ENCODE data around the gene DBF4B. TPM values are rescaled to one million over a fixed set of nuclear protein-coding genes. Genes with fewer than 3 reads are reported as not detected.

DBF4B gene
- total RNA-seq, 1 experiment from 2014 or later: 26.1 TPM

GRCh38 chr17:44751331-44751730 lies 42.9 kb downstream of the DBF4B start:
- Histone ChIP-seq H3K27ac (ENCODE audit: low read depth, low read length) (no peak overlapping the region), H3K9me3 (ENCODE audit: control insufficient read depth in 1 of 2, insufficient read depth in 1 of 2, low read depth in 1 of 2, low read length in 2 of 2) (no peaks in the 10 kb centered on the region), H3K4me3 (replicated peaks in 1 of 2; ENCODE audit: low read depth in 1 of 2, low read length in 2 of 2) (no peak overlapping the region), H2AFZ (ENCODE audit: low read depth, low read length, poor library complexity, severe bottlenecking) (no peak overlapping the region), H3K27me3 (ENCODE audit: insufficient read depth, low read length) (no peaks in the 10 kb centered on the region), H3K4me1 (ENCODE audit: control insufficient read depth in 1 of 2, insufficient read depth in 2 of 2, low read length in 2 of 2) (no peaks in the 10 kb centered on the region), H3K9me2 (ENCODE audit: insufficient read depth) (no peaks in the 10 kb centered on the region), H3K4me2 (ENCODE audit: low read length) (no peak overlapping the region), H3K9ac (ENCODE audit: low read length) (no peak overlapping the region), H3K79me2 (ENCODE audit: insufficient read depth, low read length) (no peaks in the 10 kb centered on the region), H3K36me3 (ENCODE audit: control insufficient read depth in 1 of 2, insufficient read depth in 2 of 2, low read length in 2 of 2) (peaks cover 0 to 4% of the 10 kb centered on the region in 2 experiments; a peak in 2 of 4 replicates), H4K20me1 (ENCODE audit: insufficient read depth) (no peaks in the 10 kb centered on the region)
- no TSS peak for BruUV-seq (replicated peaks)
- no peak for TF ChIP-seq CBX3 (IDR thresholded peaks at IDR 0.05; ENCODE audit: low read depth)
- no peak for TF ChIP-seq RAD21 (IDR thresholded peaks at IDR 0.05; ENCODE audit: low read depth)
- TF ChIP-seq, protein P1, sequence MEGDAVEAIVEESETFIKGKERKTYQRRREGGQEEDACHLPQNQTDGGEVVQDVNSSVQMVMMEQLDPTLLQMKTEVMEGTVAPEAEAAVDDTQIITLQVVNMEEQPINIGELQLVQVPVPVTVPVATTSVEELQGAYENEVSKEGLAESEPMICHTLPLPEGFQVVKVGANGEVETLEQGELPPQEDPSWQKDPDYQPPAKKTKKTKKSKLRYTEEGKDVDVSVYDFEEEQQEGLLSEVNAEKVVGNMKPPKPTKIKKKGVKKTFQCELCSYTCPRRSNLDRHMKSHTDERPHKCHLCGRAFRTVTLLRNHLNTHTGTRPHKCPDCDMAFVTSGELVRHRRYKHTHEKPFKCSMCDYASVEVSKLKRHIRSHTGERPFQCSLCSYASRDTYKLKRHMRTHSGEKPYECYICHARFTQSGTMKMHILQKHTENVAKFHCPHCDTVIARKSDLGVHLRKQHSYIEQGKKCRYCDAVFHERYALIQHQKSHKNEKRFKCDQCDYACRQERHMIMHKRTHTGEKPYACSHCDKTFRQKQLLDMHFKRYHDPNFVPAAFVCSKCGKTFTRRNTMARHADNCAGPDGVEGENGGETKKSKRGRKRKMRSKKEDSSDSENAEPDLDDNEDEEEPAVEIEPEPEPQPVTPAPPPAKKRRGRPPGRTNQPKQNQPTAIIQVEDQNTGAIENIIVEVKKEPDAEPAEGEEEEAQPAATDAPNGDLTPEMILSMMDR (IDR thresholded peaks at IDR 0.05 in 2 of 3, conservative IDR thresholded peaks at IDR 0.05 in 1 of 3; ENCODE audit: borderline replicate concordance in 1 of 3, insufficient read depth in 1 of 3, low read depth in 2 of 3, low read length in 2 of 3): no peak
- no peak for TF ChIP-seq EZH2 (IDR thresholded peaks at IDR 0.05)
- intact Hi-C loops (cut with micrococcal nuclease): no loop called here
- no peak for ATAC-seq
- ChIA-PET CTCF (no interaction called here), POLR2A (no interaction called here), RAD21 (ENCODE audit: low non-redundant PET in 1 of 2, low total read pairs in 2 of 2, uncharacterized antibody in 2 of 2, unreplicated experiment in 2 of 2) (no interaction called here)
- no peak for DNase-seq (ENCODE audit: low read depth, low spot score)

- CTCF ChIA-PET: no interaction called here
- RAD21 ChIA-PET (ENCODE audit: low non-redundant PET in 1 of 2, low total read pairs in 2 of 2, uncharacterized antibody in 2 of 2, unreplicated experiment in 2 of 2): no interaction called here
- ATAC-seq (no peak), DNase-seq (ENCODE audit: low read depth, low spot score) (no peak)
- Histone ChIP-seq H3K27ac (ENCODE audit: low read depth, low read length) (no peak overlapping the region), H3K79me2 (ENCODE audit: insufficient read depth, low read length) (no peaks in the 10 kb centered on the region), H3K4me3 (replicated peaks in 1 of 2; ENCODE audit: low read depth in 1 of 2, low read length in 2 of 2) (no peak overlapping the region), H3K9me3 (ENCODE audit: control insufficient read depth in 1 of 2, insufficient read depth in 1 of 2, low read depth in 1 of 2, low read length in 2 of 2) (no peaks in the 10 kb centered on the region), H3K4me2 (ENCODE audit: low read length) (no peak overlapping the region), H4K20me1 (ENCODE audit: insufficient read depth) (no peaks in the 10 kb centered on the region), H2AFZ (ENCODE audit: low read depth, low read length, poor library complexity, severe bottlenecking) (no peak overlapping the region), H3K4me1 (ENCODE audit: control insufficient read depth in 1 of 2, insufficient read depth in 2 of 2, low read length in 2 of 2) (no peaks in the 10 kb centered on the region), H3K9me2 (ENCODE audit: insufficient read depth) (no peaks in the 10 kb centered on the region), H3K36me3 (ENCODE audit: control insufficient read depth in 1 of 2, insufficient read depth in 2 of 2, low read length in 2 of 2) (peaks cover 0 to 4% of the 10 kb centered on the region in 2 experiments; a peak in 2 of 4 replicates), H3K9ac (ENCODE audit: low read length) (no peak overlapping the region), H3K27me3 (ENCODE audit: insufficient read depth, low read length) (no peaks in the 10 kb centered on the region)
- no TSS peak for BruUV-seq (replicated peaks)
- intact Hi-C loops (cut with micrococcal nuclease): no loop called here
- POLR2A ChIA-PET: no interaction called here
- TF ChIP-seq ZFX (IDR thresholded peaks at IDR 0.05) (no peak), JUND (IDR thresholded peaks at IDR 0.05) (no peak), CEBPB (IDR thresholded peaks at IDR 0.05; ENCODE audit: low read depth) (no peak), ELF1 (IDR thresholded peaks at IDR 0.05; ENCODE audit: borderline replicate concordance, low read depth) (no peak), CBX3 (IDR thresholded peaks at IDR 0.05; ENCODE audit: low read depth) (no peak)
Measured at GRCh38 chr17:44751806-44752205, 43.3 kb downstream of the DBF4B start.
